ENCODE results near the gene TRAF7. TPM values are rescaled to one million over a fixed set of nuclear protein-coding genes. Genes with fewer than 3 reads are reported as not detected.
A peak's percentile ranks its signal among the peaks of the same experiment; 100 is the strongest.

TRAF7 gene
- total RNA-seq, 4 donors from 2014 or later: 15.3 to 97.1 (median 51.7) TPM

DNA sequence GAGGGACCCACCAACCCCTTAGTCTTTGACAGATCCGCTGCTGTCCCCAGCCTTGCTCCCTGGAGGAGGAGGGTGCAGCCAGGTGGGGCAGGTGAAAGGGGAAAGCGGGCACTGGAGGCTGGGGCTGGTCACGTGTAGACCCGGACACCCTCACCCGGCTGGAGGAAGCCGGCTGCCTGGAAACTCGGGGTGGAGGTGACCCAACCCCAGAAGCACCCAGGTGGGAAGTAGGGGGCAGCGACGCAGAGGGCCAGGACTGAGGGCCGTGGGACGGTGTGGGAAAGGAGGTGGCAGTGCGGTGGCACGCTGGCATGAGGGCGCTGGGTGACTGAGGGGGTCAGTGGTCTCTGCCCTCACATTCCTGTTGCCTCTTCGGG lies 2.7 kb downstream of the TRAF7 start:
- Histone ChIP-seq H3K4me1 (peaks cover 5 to 32% of the 10 kb centered on the region in 2 donors), H3K27me3 (no peaks in the 10 kb centered on the region), H3K9me3 (no peaks in the 10 kb centered on the region), H3K27ac (peak overlapping the region; percentile 65 to 74), H3K4me3 (no peak overlapping the region), H3K36me3 (no peaks in the 10 kb centered on the region)
- no peak for TF ChIP-seq POLR2A (IDR thresholded peaks at IDR 0.05)
- TF ChIP-seq CTCF (IDR thresholded peaks at IDR 0.05): no peak
- intact Hi-C loops (cut with DNase I; ENCODE audit: low total_unique reads): loop anchor here (10.0 kb wide), 2 partner anchors 53 to 57 kb away; partner anchors contain the start of genes BRICD5 and PGP
- DNase-seq: no peak

GRCh38 chr16:2159175-2159838 lies 3.7 kb downstream of the TRAF7 start:
- intact Hi-C loops (cut with DNase I; ENCODE audit: low total_unique reads): loop anchor here (10.0 kb wide), 2 partner anchors 55 kb away; partner anchors contain the start of genes BRICD5 and PGP
- Histone ChIP-seq H3K4me1 (peaks cover 5 to 26% of the 10 kb centered on the region in 2 donors), H3K9me3 (no peaks in the 10 kb centered on the region), H3K36me3 (no peaks in the 10 kb centered on the region), H3K27ac (peak overlapping the region; percentile 65 to 74), H3K4me3 (peak overlapping the region; percentile 24 to 31), H3K27me3 (no peaks in the 10 kb centered on the region)
- DNase-seq: peak; percentile 70 to 71
- TF ChIP-seq CTCF (IDR thresholded peaks at IDR 0.05): no peak
- peak in 1 of 2 donors; percentile 19 for TF ChIP-seq POLR2A (IDR thresholded peaks at IDR 0.05)

- DNase-seq: peak; percentile 71 to 82
Measured at GRCh38 chr16:2160915-2161551, 5.5 kb downstream of the TRAF7 start.

DNA sequence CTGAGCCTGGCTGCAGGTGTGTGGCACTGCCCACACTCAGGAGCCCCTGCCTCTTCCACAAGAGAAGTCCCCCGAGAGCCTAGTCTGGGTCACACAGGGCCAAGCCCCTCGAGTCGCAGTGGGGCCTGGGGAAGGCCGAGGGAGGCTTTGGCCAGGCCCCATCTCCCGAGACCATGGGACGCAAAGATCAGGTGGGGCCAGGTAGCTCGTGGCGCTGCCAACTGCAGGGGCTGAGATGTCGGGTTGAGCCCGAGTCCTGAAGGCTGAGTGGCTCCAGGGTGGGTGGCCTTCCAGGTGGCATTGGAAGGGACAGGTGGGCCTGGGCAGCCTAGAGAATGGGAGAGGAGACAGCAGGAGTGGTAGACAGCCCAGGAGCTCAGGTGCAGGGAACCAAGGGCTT lies 6.3 kb downstream of the TRAF7 start:
- TF ChIP-seq POLR2A (IDR thresholded peaks at IDR 0.05): no peak
- TF ChIP-seq CTCF (IDR thresholded peaks at IDR 0.05): no peak
- H3K27me3 ChIP-seq: no peaks in the 10 kb centered on the region
- H3K4me3 ChIP-seq: no peak overlapping the region
- H3K9me3 ChIP-seq: no peaks in the 10 kb centered on the region
- peaks cover 5 to 25% of the 10 kb centered on the region in 2 donors for H3K4me1 ChIP-seq
- H3K27ac ChIP-seq: peak overlapping the region; percentile 65 to 74
- H3K36me3 ChIP-seq: no peaks in the 10 kb centered on the region
- DNase-seq: no peak
- intact Hi-C loops (cut with DNase I; ENCODE audit: low total_unique reads): no loop called here

More at GRCh38 chr16:2160915-2161551, 5.5 kb downstream of the TRAF7 start:
- no peaks in the 10 kb centered on the region for H3K9me3 ChIP-seq
- H3K36me3 ChIP-seq: no peaks in the 10 kb centered on the region
- intact Hi-C loops (cut with DNase I; ENCODE audit: low total_unique reads): no loop called here
- H3K4me1 ChIP-seq: peaks cover 5 to 25% of the 10 kb centered on the region in 2 donors
- H3K27ac ChIP-seq: peak overlapping the region; percentile 65 to 74
- H3K4me3 ChIP-seq: no peak overlapping the region
- H3K27me3 ChIP-seq: no peaks in the 10 kb centered on the region
- TF ChIP-seq CTCF (IDR thresholded peaks at IDR 0.05): no peak
- TF ChIP-seq POLR2A (IDR thresholded peaks at IDR 0.05): no peak

DNA sequence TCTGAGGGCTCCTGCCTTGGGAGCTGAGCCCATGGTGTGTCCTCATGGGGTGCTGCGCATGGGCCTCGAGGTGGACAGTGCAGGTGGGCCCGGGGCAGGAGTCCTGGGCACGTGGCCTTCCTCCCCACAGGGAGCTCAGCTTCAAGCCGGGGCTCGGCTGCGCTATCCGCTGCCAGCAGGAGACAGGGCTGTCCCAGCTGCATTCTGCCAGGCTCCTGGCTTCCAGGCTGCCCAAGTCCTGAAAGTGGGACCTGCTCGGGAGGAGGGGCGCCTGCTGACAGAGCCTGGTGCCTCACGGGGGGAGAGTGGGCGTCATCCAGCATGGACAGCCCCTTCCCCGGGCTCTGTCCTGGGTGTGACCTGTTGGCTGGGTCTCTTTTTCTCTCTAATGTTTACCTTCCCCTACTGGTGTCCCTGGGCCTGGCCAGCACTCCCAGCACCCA lies 7.1 kb downstream of the TRAF7 start:
- Histone ChIP-seq H3K9me3 (no peaks in the 10 kb centered on the region), H3K36me3 (no peaks in the 10 kb centered on the region), H3K27ac (no peak overlapping the region), H3K4me1 (peaks cover 5 to 25% of the 10 kb centered on the region in 2 donors), H3K4me3 (no peak overlapping the region), H3K27me3 (no peaks in the 10 kb centered on the region)
- no peak for TF ChIP-seq POLR2A (IDR thresholded peaks at IDR 0.05)
- no peak for TF ChIP-seq CTCF (IDR thresholded peaks at IDR 0.05)
- intact Hi-C loops (cut with DNase I; ENCODE audit: low total_unique reads): no loop called here
- DNase-seq: no peak
